ENCODE measurements around the gene EYA2. TPM values are rescaled to one million over a fixed set of nuclear protein-coding genes. Genes with fewer than 3 reads are reported as not detected.

Gene EYA2
- total and polyA plus RNA-seq, 4 donors = 0.17 to 0.54 (median 0.23) TPM; not detected in 1

GRCh38 chr20:47042464-47042863, 147.8 kb downstream of the EYA2 start:
- H3K9me3 ChIP-seq (ENCODE audit: control insufficient read depth in 4 of 4, low read length in 3 of 4) = peaks cover 0 to 11% (median 5%) of the 10 kb centered on the region in 4 donors
- peaks cover 0 to 3% (median 0%) of the 10 kb centered on the region in 4 donors for H3K4me1 ChIP-seq (ENCODE audit: control insufficient read depth in 4 of 4, insufficient read depth in 4 of 4, low read length in 3 of 4)
- no peaks in the 10 kb centered on the region for H3K36me3 ChIP-seq (ENCODE audit: control insufficient read depth in 4 of 4, insufficient read depth in 3 of 4, low read depth in 1 of 4, low read length in 3 of 4)
- WGBS = 91% methylated on average over 6 of the region's 6 CpGs
- H3K4me3 ChIP-seq (ENCODE audit: low read depth in 1 of 3, low read length in 3 of 3) = no peak overlapping the region
- TF ChIP-seq GABPA (IDR thresholded peaks at IDR 0.05 in 1 of 2, conservative IDR thresholded peaks at IDR 0.05 in 1 of 2) (no peak), JUND (IDR thresholded peaks at IDR 0.05) (no peak), RAD21 (IDR thresholded peaks at IDR 0.05) (no peak), FOXA1 (IDR thresholded peaks at IDR 0.05) (no peak), HNF4G (IDR thresholded peaks at IDR 0.05) (no peak), YY1 (IDR thresholded peaks at IDR 0.05) (no peak)
- TF ChIP-seq, protein P1, sequence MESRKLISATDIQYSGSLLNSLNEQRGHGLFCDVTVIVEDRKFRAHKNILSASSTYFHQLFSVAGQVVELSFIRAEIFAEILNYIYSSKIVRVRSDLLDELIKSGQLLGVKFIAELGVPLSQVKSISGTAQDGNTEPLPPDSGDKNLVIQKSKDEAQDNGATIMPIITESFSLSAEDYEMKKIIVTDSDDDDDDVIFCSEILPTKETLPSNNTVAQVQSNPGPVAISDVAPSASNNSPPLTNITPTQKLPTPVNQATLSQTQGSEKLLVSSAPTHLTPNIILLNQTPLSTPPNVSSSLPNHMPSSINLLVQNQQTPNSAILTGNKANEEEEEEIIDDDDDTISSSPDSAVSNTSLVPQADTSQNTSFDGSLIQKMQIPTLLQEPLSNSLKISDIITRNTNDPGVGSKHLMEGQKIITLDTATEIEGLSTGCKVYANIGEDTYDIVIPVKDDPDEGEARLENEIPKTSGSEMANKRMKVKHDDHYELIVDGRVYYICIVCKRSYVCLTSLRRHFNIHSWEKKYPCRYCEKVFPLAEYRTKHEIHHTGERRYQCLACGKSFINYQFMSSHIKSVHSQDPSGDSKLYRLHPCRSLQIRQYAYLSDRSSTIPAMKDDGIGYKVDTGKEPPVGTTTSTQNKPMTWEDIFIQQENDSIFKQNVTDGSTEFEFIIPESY (IDR thresholded peaks at IDR 0.05) = no peak
- no peak overlapping the region for H3K9ac ChIP-seq (ENCODE audit: low read depth in 1 of 2, low read length in 2 of 2)
- DNase-seq (ENCODE audit: low spot score) = no peak
- no peaks in the 10 kb centered on the region for H3K27me3 ChIP-seq (ENCODE audit: control insufficient read depth in 4 of 4, insufficient read depth in 4 of 4, low read length in 3 of 4)
- H3K27ac ChIP-seq (ENCODE audit: low read depth in 1 of 2, low read length in 2 of 2) = no peak overlapping the region

DNA sequence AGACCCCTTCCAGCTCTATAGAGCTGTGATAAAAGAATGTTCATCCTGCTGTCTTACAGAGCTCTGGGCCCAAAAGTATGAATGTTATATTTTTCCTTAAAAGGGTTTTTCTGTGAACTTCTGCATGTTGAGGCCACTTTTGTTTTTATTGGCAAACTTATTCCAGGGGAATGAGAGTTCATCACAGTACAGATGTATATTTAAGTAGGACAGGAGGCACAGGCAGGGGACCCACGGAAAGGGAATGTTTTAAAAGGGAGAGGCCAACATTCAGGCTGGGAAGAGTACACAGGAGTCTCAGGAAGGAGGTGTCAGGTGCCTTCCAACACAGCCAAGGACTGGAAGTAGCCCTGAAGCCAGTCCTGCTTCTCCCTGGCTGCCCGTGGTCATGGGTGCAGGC, 148.4 kb downstream of the EYA2 start:
- no peaks in the 10 kb centered on the region for H3K36me3 ChIP-seq (ENCODE audit: control insufficient read depth in 4 of 4, insufficient read depth in 3 of 4, low read depth in 1 of 4, low read length in 3 of 4)
- no peak overlapping the region for H3K9ac ChIP-seq (ENCODE audit: low read depth in 1 of 2, low read length in 2 of 2)
- peaks cover 0 to 3% (median 0%) of the 10 kb centered on the region in 4 donors for H3K4me1 ChIP-seq (ENCODE audit: control insufficient read depth in 4 of 4, insufficient read depth in 4 of 4, low read length in 3 of 4)
- 70% methylated on average over 2 of the region's 2 CpGs for WGBS
- DNase-seq (ENCODE audit: low spot score) = no peak
- H3K4me3 ChIP-seq (ENCODE audit: low read depth in 1 of 3, low read length in 3 of 3) = no peak overlapping the region
- H3K9me3 ChIP-seq (ENCODE audit: control insufficient read depth in 4 of 4, low read length in 3 of 4) = peaks cover 0 to 11% (median 5%) of the 10 kb centered on the region in 4 donors
- H3K27me3 ChIP-seq (ENCODE audit: control insufficient read depth in 4 of 4, insufficient read depth in 4 of 4, low read length in 3 of 4) = no peaks in the 10 kb centered on the region
- TF ChIP-seq GABPA (IDR thresholded peaks at IDR 0.05 in 1 of 2, conservative IDR thresholded peaks at IDR 0.05 in 1 of 2) (no peak), YY1 (IDR thresholded peaks at IDR 0.05) (no peak), HNF4A (conservative IDR thresholded peaks at IDR 0.05) (no peak), HNF4G (IDR thresholded peaks at IDR 0.05) (no peak), EGR1 (IDR thresholded peaks at IDR 0.05; ENCODE audit: low read depth in 2 of 2) (no peak), ATF3 (IDR thresholded peaks at IDR 0.05) (no peak), JUND (IDR thresholded peaks at IDR 0.05) (no peak), FOXA2 (IDR thresholded peaks at IDR 0.05) (no peak), SP1 (IDR thresholded peaks at IDR 0.05) (no peak)
- TF ChIP-seq, protein P1 (IDR thresholded peaks at IDR 0.05) = no peak
- TF ChIP-seq, protein P2, sequence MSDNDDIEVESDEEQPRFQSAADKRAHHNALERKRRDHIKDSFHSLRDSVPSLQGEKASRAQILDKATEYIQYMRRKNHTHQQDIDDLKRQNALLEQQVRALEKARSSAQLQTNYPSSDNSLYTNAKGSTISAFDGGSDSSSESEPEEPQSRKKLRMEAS (IDR thresholded peaks at IDR 0.05) = no peak
- H3K27ac ChIP-seq (ENCODE audit: low read depth in 1 of 2, low read length in 2 of 2) = no peak overlapping the region

- H3K9ac ChIP-seq (ENCODE audit: low read depth in 1 of 2, low read length in 2 of 2) = no peak overlapping the region
- TF ChIP-seq FOXA1 (IDR thresholded peaks at IDR 0.05) = no peak
- TF ChIP-seq EGR1 (IDR thresholded peaks at IDR 0.05; ENCODE audit: low read depth in 2 of 2) = no peak
- no peak for TF ChIP-seq YY1 (IDR thresholded peaks at IDR 0.05)
- TF ChIP-seq, protein P3, sequence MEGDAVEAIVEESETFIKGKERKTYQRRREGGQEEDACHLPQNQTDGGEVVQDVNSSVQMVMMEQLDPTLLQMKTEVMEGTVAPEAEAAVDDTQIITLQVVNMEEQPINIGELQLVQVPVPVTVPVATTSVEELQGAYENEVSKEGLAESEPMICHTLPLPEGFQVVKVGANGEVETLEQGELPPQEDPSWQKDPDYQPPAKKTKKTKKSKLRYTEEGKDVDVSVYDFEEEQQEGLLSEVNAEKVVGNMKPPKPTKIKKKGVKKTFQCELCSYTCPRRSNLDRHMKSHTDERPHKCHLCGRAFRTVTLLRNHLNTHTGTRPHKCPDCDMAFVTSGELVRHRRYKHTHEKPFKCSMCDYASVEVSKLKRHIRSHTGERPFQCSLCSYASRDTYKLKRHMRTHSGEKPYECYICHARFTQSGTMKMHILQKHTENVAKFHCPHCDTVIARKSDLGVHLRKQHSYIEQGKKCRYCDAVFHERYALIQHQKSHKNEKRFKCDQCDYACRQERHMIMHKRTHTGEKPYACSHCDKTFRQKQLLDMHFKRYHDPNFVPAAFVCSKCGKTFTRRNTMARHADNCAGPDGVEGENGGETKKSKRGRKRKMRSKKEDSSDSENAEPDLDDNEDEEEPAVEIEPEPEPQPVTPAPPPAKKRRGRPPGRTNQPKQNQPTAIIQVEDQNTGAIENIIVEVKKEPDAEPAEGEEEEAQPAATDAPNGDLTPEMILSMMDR (IDR thresholded peaks at IDR 0.05; ENCODE audit: low read depth, low read length, missing input control) = no peak
- TF ChIP-seq FOXA2 (IDR thresholded peaks at IDR 0.05) = no peak
- TF ChIP-seq, protein P2 (IDR thresholded peaks at IDR 0.05) = no peak
- 94% methylated on average over 1 of the region's 1 CpG for WGBS
Measured at GRCh38 chr20:47044938-47045337, 150.3 kb downstream of the EYA2 start.

More at GRCh38 chr20:47044938-47045337, 150.3 kb downstream of the EYA2 start:
- Histone ChIP-seq H3K27ac (ENCODE audit: low read depth in 1 of 2, low read length in 2 of 2) (no peak overlapping the region), H3K4me3 (ENCODE audit: low read depth in 1 of 3, low read length in 3 of 3) (no peak overlapping the region), H3K4me1 (ENCODE audit: control insufficient read depth in 4 of 4, insufficient read depth in 4 of 4, low read length in 3 of 4) (no peaks in the 10 kb centered on the region), H3K9me3 (ENCODE audit: control insufficient read depth in 4 of 4, low read length in 3 of 4) (peaks cover 0 to 11% (median 5%) of the 10 kb centered on the region in 4 donors), H3K27me3 (ENCODE audit: control insufficient read depth in 4 of 4, insufficient read depth in 4 of 4, low read length in 3 of 4) (no peaks in the 10 kb centered on the region), H3K36me3 (ENCODE audit: control insufficient read depth in 4 of 4, insufficient read depth in 3 of 4, low read depth in 1 of 4, low read length in 3 of 4) (no peaks in the 10 kb centered on the region)
- no peak for DNase-seq (ENCODE audit: low spot score)
